ENCODE results near the gene SND1.
"Not testable (repeated sequence)": the region's sequence is repeated elsewhere in the genome, so short reads cannot be mapped to it uniquely, and the experiment has no call there.

The SND1 gene

DNA sequence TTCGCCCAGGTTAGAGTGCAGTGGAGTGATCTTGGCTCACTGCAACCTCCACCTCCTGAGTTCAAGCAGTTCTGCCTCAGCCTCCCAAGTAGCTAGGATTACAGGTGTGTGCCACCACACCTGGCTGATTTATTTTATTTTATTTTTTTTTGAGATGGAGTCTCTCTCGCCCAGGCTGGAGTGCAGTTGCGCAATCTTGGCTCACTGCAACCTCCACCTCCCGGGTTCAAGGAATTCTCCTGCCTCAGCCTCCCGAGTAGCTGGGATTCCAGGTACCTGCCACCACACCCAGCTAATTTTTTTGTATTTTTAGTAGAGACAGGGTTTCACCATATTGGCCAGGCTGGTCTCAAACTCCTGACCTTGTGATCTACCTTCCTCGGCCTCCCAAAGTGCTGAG, 250.8 kb downstream of the SND1 start:
- not testable (repeated sequence) for H3K4me3 Mint-ChIP-seq, ATAC-seq, H3K27me3 Mint-ChIP-seq, H3K9me3 Mint-ChIP-seq, H3K27ac Mint-ChIP-seq, DNase-seq
- H3K4me1 Mint-ChIP-seq = peaks cover 33% of the 10 kb centered on the region

DNA sequence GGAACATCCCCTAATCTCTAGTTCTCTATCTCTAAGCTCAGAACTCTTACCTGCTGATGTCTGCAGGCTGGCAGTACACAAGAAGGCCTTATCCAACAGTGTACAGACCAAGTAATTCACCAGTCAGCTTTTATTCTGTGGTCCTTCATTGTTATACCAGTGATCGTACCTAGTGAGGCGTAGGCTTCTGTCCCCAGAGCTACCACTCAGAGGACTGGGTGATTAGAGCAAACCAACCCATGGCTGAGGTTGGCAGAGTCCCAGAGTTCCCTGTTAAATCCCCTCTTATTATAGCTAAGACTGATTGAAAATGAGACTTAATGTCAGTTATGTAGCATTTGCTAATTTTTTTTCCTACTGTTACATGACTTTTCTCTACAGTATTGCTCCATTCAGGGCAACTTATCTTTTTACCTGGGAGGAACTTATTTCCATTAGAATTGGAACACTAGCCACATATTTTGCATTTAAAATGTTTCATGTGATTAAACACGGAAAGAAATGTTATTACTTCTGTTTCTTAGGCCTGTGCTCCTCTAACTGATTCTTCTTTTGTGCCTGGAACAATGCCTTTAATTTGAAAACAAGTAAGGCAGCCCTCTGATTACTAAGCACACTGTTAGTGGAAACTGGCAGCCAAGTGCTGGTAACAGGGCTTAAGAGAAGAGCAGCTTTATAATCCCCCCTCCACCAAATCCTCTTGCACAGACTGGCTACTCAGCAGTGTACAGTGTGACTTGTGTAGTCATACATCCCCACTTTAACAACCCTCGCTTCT, 252.1 kb downstream of the SND1 start:
- no peak for ATAC-seq
- peaks cover 46% of the 10 kb centered on the region for H3K4me1 Mint-ChIP-seq
- no peak overlapping the region for H3K4me3 Mint-ChIP-seq

DNA sequence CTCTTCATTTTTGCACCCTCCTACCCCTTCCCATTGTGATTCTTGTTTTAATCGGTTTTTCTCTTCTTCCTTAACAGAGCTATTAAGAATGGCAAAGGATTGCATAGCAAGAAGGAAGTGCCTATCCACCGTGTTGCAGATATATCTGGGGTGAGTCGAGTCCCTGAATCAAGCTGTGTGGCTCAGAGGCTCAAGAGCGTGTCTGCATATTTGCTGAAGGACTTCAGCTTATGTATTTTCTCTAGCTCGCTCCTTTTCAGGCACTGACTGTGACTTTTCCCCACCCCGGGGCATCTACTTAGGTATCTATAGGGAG, 252.6 kb downstream of the SND1 start:
- Mint-ChIP-seq H3K4me3 (no peak overlapping the region), H3K4me1 (peaks cover 50% of the 10 kb centered on the region), H3K27ac (peak overlapping the region; percentile 56 to 85), H3K9me3 (no peaks in the 10 kb centered on the region), H3K27me3 (no peaks in the 10 kb centered on the region)
- ATAC-seq (no peak), DNase-seq (no peak)

More for the DNA sequence above, 252.1 kb downstream of the SND1 start:
- Mint-ChIP-seq H3K27me3 (no peaks in the 10 kb centered on the region), H3K27ac (peak overlapping the region in 1 of 2 donors; percentile 85), H3K9me3 (no peaks in the 10 kb centered on the region)
- no peak for DNase-seq

DNA sequence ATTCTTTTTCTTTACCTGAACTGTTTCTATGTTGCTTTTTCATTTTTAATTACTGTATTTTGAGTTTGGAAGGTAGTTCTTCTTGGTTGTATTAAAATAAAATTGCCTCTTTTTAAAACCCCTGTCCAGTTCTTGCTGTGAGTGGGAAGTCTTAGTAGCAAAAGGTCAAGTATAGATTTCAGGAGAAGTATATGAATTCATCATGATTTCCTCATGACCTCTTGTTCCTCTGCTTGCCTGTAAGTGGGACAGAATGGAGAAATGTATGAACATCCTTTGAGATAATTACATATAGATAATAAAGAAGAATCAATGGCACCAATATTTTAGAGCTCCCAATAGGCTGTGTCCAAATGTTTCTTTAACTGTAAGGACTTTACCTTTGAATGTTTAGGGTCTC, 253.0 kb downstream of the SND1 start:
- H3K27ac Mint-ChIP-seq = no peak overlapping the region
- no peak overlapping the region for H3K4me3 Mint-ChIP-seq
- H3K4me1 Mint-ChIP-seq = peaks cover 50% of the 10 kb centered on the region
- no peaks in the 10 kb centered on the region for H3K27me3 Mint-ChIP-seq
- ATAC-seq (no peak), DNase-seq (no peak)
- H3K9me3 Mint-ChIP-seq = no peaks in the 10 kb centered on the region

DNA sequence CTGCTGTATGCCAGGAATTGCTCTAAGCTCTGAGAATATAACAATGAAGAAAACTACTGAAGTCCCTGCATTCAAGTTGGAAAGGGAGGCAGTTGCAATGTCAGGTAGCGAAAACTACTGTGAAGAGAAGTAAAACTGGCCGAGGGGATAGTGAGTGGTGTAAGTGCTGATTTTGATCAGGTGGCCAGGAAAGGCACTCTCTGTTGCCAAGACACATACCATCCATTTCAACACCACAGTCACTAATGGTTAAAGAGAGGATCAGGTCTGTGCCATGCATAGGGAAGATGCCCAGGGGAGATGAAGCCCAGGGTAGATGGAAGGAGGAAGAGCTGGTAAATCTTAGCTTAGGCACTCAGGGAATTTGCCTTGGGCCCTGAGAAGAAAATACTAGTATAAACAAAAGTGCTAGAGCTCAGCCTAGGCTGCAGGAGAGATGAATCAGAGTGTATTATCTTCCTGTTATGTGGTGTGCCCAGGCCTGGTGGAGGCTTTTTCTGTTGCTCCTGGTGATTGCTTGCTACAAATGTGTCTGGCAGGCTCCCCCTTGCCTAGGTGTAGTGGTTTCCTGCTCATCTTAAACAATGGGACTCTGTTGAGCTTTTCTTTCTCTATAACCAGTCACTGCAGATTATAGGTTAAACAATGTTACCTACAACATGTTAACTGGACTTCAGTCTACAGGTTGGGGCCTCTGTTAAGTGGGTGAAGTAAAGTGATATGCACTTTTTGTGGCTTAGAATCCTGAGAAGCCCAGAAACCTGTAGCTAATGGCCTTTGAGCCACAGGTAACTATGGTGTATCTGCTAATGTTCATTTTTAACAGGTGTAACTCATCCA, 253.7 kb downstream of the SND1 start:
- Mint-ChIP-seq H3K27ac (peak overlapping the region in 1 of 2 donors; percentile 10), H3K4me1 (peaks cover 53% of the 10 kb centered on the region), H3K9me3 (no peaks in the 10 kb centered on the region)

DNA sequence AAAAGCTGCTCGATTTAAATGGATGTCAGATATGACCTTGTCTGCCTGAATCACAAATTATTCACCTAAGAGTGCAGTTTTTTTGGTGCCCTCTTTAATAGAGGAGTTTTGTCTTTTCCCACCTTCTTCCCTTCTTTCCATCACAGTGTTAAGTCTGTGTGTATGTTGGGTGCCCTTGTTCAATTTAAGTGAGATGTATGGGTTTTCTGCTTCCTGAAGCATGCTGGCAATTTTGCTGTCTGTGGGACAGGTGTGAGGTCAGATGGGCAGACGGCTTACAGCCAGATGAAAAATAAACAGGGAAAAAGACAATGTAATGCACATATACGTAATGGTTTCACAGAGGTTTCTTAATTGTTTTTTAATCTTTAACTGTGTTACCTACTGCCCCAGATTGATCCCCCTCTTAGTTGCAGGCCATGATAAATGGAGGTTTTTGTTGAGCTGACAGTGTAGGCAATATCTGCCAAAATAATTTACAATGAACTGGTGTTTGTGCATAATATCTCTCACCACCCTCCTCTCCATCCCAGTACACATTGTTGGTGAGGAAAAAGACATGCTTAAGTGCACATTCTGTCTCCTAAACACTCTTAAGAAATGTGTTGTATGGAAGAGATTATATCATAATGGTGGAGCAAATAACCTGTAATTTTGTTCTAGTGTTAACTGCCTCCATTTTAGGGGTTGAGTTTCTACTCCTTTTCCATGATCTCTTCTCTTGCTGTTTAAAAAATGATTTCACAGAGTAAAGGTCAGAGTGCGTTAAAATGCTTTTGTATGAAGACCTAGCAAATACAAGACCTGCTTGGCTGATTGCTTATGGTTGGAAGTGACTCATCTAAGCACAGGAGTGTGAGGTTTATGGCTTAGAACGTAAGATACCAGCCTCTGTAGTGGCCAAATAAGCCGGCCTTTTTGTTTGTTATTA, 255.4 kb downstream of the SND1 start:
- Mint-ChIP-seq H3K27me3 (no peaks in the 10 kb centered on the region), H3K4me1 (peaks cover 57% of the 10 kb centered on the region), H3K27ac (peak overlapping the region in 1 of 2 donors; percentile 49), H3K9me3 (no peaks in the 10 kb centered on the region), H3K4me3 (no peak overlapping the region)
- ATAC-seq (no peak), DNase-seq (no peak)

More for the DNA sequence above, 253.7 kb downstream of the SND1 start:
- DNase-seq (no peak), ATAC-seq (peak; percentile 62)
- no peaks in the 10 kb centered on the region for H3K27me3 Mint-ChIP-seq
- H3K4me3 Mint-ChIP-seq = no peak overlapping the region

DNA sequence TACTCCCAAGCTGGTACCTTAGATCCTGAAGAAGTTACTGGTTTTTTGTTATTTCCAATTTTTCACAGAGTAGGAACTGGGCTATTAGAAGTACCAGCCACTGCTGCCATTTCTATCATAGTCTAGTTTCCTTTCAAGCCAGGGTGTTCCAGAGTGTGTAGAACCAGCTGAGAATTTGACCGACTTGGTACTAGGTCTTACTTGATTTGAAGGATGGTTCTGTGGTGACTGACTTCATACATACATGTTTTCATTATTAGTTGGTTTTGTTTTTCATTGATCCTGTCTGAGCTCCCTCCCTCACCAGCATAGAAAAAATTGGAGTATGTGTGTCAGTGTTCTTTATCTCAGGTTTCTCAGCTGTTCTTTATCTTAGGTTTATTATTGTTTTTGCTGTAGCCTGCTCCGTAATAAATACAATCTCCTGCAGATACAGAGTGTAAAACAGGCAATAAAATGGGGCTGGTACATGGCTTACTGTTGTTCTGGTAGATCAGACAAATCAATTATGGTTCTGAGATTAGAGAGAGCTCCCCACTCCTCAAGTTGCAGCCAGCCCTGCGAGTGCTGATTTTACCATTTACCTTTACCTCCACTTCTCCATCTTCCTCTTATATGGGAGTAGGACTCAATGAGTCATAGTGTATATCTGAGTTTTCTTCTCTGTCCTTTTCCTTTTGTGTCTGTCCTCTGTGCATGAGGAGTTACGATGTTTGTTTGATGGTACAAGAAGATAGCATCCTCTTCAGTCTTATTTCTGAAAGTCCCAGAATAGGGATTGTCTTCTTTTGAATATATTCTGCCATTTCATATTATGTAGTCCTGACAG, 256.6 kb downstream of the SND1 start:
- Mint-ChIP-seq H3K4me3 (no peak overlapping the region), H3K4me1 (peaks cover 57% of the 10 kb centered on the region), H3K27me3 (no peaks in the 10 kb centered on the region), H3K9me3 (no peaks in the 10 kb centered on the region), H3K27ac (no peak overlapping the region)
- ATAC-seq = peak; percentile 54
- no peak for DNase-seq

DNA sequence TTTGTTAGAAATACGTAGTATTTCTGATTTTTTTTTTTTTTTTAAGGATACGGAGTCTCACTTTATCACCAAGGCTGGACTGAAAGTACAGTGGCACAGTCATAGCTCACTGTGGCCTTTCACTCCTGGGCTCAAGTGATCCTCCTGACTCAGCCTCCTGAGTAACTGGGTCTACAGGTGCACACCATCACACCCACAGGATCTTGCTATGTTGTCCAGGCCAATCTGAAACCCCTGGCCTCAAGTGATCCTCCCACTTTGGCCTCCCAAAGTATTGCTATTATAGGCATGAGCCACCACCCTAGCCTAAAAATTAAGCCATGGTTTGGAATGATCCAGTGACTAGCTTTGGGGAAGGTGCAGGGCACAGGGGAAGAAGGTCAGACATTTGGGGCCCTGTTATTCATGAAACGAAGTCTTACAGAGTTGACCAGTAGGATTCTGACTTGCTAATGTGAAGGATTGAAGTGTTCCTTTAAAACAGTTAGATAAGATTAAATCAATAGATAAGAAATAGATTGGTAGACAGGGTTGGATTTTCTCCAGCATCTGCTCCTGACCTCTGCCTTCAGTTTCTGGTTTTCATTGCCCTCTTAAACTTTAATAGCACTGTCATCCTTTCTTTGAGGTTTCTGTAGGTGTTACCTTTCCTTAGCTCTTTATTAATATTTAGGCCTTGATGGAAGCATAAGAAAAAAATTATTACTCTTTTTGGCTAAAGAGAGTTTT, 257.6 kb downstream of the SND1 start:
- Mint-ChIP-seq H3K27me3 (no peaks in the 10 kb centered on the region), H3K27ac (no peak overlapping the region), H3K4me3 (no peak overlapping the region), H3K9me3 (no peaks in the 10 kb centered on the region), H3K4me1 (peaks cover 52% of the 10 kb centered on the region)
- no peak for ATAC-seq
- no peak for DNase-seq

DNA sequence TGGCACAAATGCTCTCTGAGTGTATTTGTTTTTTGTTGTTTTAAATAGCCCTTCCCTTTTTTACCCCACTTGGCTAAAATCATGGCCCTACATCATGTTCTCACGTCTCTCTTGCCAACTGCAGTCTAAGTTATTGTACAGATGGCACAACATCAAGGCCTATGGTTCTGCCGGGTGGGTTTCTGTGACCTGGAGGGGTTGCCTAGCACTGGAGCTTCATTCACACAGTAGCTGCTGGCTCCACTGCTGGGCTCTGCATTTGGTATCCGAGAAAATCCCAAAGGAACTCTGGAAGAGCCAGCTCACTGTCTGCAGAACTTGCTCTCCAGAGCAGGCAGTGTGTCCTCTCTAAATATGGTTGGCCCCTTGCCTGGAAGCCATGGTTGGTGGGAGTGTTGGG, 258.7 kb downstream of the SND1 start:
- ATAC-seq (no peak), DNase-seq (no peak)
- Mint-ChIP-seq H3K27ac (no peak overlapping the region), H3K4me3 (no peak overlapping the region), H3K9me3 (no peaks in the 10 kb centered on the region), H3K4me1 (peaks cover 41% of the 10 kb centered on the region), H3K27me3 (no peaks in the 10 kb centered on the region)

DNA sequence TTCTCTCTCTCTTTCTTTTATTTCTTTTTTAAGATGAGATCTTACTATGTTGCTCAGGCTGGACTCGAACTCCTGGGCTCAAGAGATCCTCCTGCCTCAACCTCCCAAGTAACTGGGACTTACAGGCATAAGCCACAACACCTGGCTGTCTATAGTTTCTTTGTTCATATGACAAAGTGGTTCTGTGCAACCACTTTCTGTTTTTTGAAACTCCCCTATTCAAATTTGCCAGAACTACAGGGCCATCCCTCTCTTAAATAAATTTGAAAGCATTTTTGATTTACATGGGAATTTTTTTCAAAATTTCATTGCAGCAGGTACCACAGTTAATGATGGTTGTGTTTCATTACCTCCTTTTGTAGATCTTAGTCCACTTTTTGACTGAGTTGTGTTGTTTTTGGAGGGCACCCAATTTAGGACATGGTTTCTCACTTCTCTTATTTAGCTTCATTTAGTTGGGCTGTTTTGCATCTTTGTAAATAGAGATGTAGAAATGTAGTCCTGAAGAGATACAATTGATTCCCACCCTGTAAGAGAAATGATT, 260.0 kb downstream of the SND1 start:
- no peak for DNase-seq

DNA sequence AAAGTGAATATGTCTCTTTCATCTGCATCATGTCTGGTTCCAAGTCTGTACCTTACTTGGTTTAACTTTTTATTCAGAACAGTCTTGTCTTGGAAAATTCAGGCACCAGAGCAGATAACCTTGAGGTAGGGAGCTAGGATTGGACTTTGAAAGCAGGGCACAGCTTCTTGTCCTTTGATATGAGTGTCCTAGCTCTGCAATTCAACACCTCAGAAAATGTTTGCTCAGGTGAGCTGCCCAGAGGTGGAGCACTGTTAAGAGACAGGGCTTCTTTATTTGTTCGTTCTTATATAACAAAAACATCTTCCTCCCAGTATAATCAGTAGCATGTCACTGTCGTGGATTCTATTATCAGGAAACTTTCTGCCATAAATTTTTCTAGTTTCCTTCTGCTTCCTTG, 260.9 kb downstream of the SND1 start:
- Mint-ChIP-seq H3K9me3 (no peaks in the 10 kb centered on the region), H3K4me3 (no peak overlapping the region), H3K27ac (no peak overlapping the region), H3K4me1 (peaks cover 23% of the 10 kb centered on the region), H3K27me3 (no peaks in the 10 kb centered on the region)
- DNase-seq = no peak
- ATAC-seq = no peak

More for the DNA sequence above, 260.0 kb downstream of the SND1 start:
- Mint-ChIP-seq H3K4me1 (peaks cover 31% of the 10 kb centered on the region), H3K4me3 (no peak overlapping the region), H3K9me3 (no peaks in the 10 kb centered on the region), H3K27me3 (no peaks in the 10 kb centered on the region), H3K27ac (no peak overlapping the region)
- no peak for ATAC-seq

DNA sequence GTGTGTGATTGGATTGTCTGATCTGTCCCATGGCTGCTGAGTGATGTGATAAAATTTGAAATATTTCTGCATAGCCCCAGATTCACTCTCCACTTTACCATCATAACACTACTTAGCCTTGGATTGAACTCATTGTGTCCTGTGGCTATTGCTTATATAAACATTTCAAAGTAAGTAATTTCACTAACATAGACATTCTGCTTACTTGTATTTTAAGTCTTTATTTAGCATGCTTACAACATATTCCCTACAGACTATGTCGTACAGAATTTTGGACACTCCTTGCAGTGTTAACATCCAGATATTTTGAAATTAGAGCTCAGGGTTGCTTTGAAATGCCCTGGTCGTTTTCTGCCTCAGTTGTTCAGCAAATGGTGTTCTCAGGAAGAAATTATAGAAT, 261.7 kb downstream of the SND1 start:
- no peak for DNase-seq
- peaks cover 15% of the 10 kb centered on the region for H3K4me1 Mint-ChIP-seq
- H3K27me3 Mint-ChIP-seq = no peaks in the 10 kb centered on the region
- no peak overlapping the region for H3K27ac Mint-ChIP-seq
- H3K4me3 Mint-ChIP-seq = no peak overlapping the region
- H3K9me3 Mint-ChIP-seq = no peaks in the 10 kb centered on the region
- no peak for ATAC-seq

DNA sequence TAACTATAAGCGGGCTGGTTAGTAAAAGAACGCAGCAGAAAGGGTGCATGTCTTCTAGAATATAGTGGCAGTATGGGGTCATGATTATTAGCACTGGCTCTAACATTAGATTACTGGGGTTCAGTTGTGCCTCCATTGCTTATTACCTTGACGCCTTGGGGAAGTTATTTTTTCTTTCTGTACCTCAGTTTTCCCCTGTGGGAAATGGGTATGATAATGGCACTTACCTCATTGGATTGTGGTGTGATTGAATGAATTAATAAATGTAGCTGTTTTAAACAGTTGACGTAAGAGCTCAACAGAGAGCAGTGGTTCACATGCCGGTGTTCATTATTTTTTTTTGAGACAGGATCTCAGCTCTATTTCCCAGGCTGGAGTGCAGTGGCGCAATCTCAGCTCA, 262.7 kb downstream of the SND1 start:
- H3K27ac Mint-ChIP-seq = no peak overlapping the region
- DNase-seq (no peak), ATAC-seq (no peak)
- no peaks in the 10 kb centered on the region for H3K27me3 Mint-ChIP-seq
- H3K4me3 Mint-ChIP-seq = no peak overlapping the region
- H3K4me1 Mint-ChIP-seq = peaks cover 7% of the 10 kb centered on the region
- H3K9me3 Mint-ChIP-seq = no peaks in the 10 kb centered on the region

DNA sequence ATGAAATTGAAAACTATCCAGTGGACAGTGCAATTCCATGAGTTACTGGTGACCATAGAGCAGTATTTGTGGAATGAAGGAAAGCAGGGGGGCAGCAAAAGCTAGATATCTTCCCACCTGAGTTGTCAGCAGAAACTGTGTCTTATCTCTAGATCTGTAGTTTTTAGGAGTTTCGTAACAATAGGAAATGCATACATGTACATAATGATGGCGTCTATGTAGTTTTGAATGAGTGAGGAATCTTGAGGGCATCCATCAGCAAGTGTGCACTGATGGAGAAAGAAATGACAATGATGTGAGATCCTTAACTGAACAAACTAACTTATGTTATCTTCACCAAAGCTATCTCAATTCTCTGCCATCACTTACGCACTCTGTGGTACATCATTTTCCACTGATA, 264.7 kb downstream of the SND1 start:
- H3K27me3 Mint-ChIP-seq = no peaks in the 10 kb centered on the region
- DNase-seq (no peak), ATAC-seq (no peak)
- H3K27ac Mint-ChIP-seq = no peak overlapping the region
- H3K4me3 Mint-ChIP-seq = no peak overlapping the region
- H3K4me1 Mint-ChIP-seq = peaks cover 11% of the 10 kb centered on the region
- no peaks in the 10 kb centered on the region for H3K9me3 Mint-ChIP-seq
